HepG2 (cell line): ENCODE results near the gene ZBTB14. TPM values are rescaled to one million over a fixed set of nuclear protein-coding genes. Genes with fewer than 3 reads are reported as not detected.

Experiments used
- ARNTL ChIP-seq: sonication (generic); formaldehyde crosslinking; IDR thresholded peaks from 2 replicates; pipeline ENCODE4 v1.4.0; 2020; ENCODE audit warnings: mild to moderate bottlenecking, missing genetic modification reagents
- FOSL1 ChIP-seq: sonication (generic); formaldehyde crosslinking; IDR thresholded peaks from 2 replicates; pipeline ENCODE4 v1.9.0; 2021; ENCODE audit warnings: missing genetic modification reagents, borderline replicate concordance
- ZNF430 ChIP-seq: sonication (generic); formaldehyde crosslinking; IDR thresholded peaks from 2 replicates; pipeline ENCODE4 v1.9.0; 2021; ENCODE audit warnings: mild to moderate bottlenecking, missing genetic modification reagents
- ZNF552 ChIP-seq: sonication (generic); formaldehyde crosslinking; IDR thresholded peaks from 2 replicates; pipeline ENCODE4 v1.9.0; 2022; ENCODE audit warnings: missing genetic modification reagents, mild to moderate bottlenecking, borderline replicate concordance
- polyA plus RNA-seq, 8 experiments: library from polyadenylated mRNA; depleted of rRNA in 3 of 8; stranded (reverse) in 7 of 8; unstranded in 1 of 8; fragments of >200 nt; fragmentation: Illumina TruSeq in 4 of 8; extraction: Trizol in 4 of 8; gene quantifications; 2 replicates each; pipeline versions ENCODE4 v1.2.1 to v1.2.3, GENCODE V29; 2011 to 2016; ENCODE audit warnings: low read depth in 4 of 8, missing spikeins in 1 of 8, mixed read lengths in 1 of 8; ENCODE audit not compliant: insufficient read depth in 1 of 8
- total RNA-seq, 5 experiments: library from RNA; depleted of rRNA; stranded (reverse); fragments of >200 nt; fragmentation: Illumina TruSeq; extraction: Trizol; gene quantifications; 2 replicates each; pipeline ENCODE4 v1.2.3, GENCODE V29; 2016; ENCODE audit warnings: low read depth in 1 of 5
- TF ChIP-seq, protein P1 (sequence below): sonication (generic); formaldehyde crosslinking; conservative IDR thresholded peaks from 2 replicates; pipeline ENCODE4 v1.8.1; 2023; ENCODE audit warnings: missing genetic modification reagents
- TF ChIP-seq, protein P2 (sequence below), 2 experiments: sonication (generic) in 1 of 2; formaldehyde crosslinking in 1 of 2; IDR thresholded peaks; 2 replicates each; pipeline versions ENCODE4 v1.4.0 to v1.6.1; 2016 to 2020; ENCODE audit warnings: borderline replicate concordance in 1 of 2, low read depth in 1 of 2, mild to moderate bottlenecking in 1 of 2, missing genetic modification reagents in 1 of 2

Gene ZBTB14
- total and polyA plus RNA-seq, 2 of the 13 experiments (the other 11 are each of a cell fraction or from before 2014, with no cell fraction given) = 8.0 to 14.4 TPM

DNA sequence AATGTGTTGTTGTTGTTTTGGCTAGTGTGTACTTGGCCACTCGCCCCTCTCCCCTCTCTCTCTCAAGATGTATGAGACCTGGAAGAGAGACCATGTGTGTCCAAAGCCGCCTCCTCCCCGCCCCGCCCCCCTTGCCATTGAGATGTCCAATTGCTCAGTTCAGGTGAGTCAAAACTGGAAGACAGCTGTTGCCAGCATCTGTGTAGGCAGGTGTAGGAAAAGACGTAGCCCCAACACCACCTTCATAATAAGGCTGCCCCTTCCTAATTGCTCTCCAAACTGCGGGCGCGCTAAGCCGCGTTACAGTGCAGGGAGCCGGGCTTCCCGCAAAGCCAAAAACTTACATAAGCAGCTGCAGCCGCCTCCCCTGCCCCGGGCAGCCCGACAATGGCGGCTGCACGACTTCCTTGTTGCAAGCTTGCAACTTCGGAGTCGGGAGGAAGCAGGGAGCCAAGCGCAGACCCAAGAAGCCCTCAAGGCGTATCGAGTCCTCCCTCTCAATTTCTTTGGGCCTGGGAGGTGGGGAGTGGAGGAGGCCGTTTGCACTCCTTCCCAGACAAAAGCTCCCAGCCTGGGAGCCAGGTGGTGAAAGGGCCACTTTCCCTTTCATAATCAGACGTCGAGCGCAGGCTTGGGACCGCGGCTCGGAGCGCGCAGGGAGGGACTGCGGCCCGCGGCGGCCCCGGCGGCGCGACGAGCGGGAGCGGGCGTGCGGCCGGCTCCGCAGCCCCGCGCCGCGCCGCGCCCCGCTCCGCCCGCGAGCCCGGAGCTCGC, 882 bp downstream of the ZBTB14 start (continued):
- TF ChIP-seq ZNF430 (CRISPR knock-in tag) (peak; percentile 18; the same call in 1 of the 2 replicates), ARNTL (CRISPR knock-in tag) (no peak), ZNF552 (CRISPR knock-in tag) (no peak), FOSL1 (CRISPR knock-in tag) (no peak)
- TF ChIP-seq, protein P1, sequence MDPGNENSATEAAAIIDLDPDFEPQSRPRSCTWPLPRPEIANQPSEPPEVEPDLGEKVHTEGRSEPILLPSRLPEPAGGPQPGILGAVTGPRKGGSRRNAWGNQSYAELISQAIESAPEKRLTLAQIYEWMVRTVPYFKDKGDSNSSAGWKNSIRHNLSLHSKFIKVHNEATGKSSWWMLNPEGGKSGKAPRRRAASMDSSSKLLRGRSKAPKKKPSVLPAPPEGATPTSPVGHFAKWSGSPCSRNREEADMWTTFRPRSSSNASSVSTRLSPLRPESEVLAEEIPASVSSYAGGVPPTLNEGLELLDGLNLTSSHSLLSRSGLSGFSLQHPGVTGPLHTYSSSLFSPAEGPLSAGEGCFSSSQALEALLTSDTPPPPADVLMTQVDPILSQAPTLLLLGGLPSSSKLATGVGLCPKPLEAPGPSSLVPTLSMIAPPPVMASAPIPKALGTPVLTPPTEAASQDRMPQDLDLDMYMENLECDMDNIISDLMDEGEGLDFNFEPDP (CRISPR knock-in tag) = no peak
- TF ChIP-seq, protein P2, sequence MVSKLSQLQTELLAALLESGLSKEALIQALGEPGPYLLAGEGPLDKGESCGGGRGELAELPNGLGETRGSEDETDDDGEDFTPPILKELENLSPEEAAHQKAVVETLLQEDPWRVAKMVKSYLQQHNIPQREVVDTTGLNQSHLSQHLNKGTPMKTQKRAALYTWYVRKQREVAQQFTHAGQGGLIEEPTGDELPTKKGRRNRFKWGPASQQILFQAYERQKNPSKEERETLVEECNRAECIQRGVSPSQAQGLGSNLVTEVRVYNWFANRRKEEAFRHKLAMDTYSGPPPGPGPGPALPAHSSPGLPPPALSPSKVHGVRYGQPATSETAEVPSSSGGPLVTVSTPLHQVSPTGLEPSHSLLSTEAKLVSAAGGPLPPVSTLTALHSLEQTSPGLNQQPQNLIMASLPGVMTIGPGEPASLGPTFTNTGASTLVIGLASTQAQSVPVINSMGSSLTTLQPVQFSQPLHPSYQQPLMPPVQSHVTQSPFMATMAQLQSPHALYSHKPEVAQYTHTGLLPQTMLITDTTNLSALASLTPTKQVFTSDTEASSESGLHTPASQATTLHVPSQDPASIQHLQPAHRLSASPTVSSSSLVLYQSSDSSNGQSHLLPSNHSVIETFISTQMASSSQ (IDR thresholded peaks at IDR 0.05; ENCODE audit: low read depth) = no peak
- TF ChIP-seq, protein P2 (CRISPR knock-in tag; IDR thresholded peaks at IDR 0.05; ENCODE audit: borderline replicate concordance) = peak; percentile 39; the same call in 1 of the 2 replicates
- TF ChIP-seq, all 625 proteins: peak for 80
